ENCODE measurements around the gene LCN12. TPM values are rescaled to one million over a fixed set of nuclear protein-coding genes. Genes with fewer than 3 reads are reported as not detected.
A peak's percentile ranks its signal among the peaks of the same experiment; 100 is the strongest.

Gene LCN12
- total and polyA plus RNA-seq, 3 donors from 2014 or later = 11.5 to 27.8 (median 27.1) TPM

DNA sequence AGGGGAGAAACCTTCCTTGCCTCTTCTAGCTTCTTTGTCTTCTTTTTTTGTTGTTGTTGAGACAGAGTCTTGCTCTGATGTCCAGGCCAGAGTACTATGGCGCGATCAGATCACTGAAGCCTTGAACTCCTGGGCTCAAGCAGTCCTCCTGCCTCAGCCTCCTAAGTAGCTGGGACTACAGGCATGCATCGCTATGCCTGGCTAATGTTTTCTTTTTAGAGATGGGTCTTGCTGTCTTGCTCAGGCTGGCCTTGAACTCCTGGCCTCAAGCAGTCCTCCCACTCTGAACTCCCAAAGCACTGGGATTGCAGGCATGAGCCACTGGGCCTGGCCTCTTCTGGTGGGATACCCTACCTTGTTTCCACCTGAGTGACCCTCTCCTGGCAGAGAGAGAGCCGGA lies 36.8 kb downstream of the LCN12 start:
- intact Hi-C loops (cut with DNase I; ENCODE audit: low total_unique reads) = no loop called here
- 87 to 95% methylated on average over 4 of the region's 4 CpGs for WGBS, 2 donors
- no peak overlapping the region for H3K27ac ChIP-seq
- no peaks in the 10 kb centered on the region for H3K9me3 ChIP-seq
- no peak for DNase-seq
- H3K4me1 ChIP-seq = peaks cover 26% of the 10 kb centered on the region
- no peaks in the 10 kb centered on the region for H3K36me3 ChIP-seq (ENCODE audit: low read depth, missing control alignments)
- H3K4me3 ChIP-seq = no peak overlapping the region
- no peaks in the 10 kb centered on the region for H3K27me3 ChIP-seq
- TF ChIP-seq POLR2A (IDR thresholded peaks at IDR 0.05) (no peak), CTCF (IDR thresholded peaks at IDR 0.05) (no peak)

DNA sequence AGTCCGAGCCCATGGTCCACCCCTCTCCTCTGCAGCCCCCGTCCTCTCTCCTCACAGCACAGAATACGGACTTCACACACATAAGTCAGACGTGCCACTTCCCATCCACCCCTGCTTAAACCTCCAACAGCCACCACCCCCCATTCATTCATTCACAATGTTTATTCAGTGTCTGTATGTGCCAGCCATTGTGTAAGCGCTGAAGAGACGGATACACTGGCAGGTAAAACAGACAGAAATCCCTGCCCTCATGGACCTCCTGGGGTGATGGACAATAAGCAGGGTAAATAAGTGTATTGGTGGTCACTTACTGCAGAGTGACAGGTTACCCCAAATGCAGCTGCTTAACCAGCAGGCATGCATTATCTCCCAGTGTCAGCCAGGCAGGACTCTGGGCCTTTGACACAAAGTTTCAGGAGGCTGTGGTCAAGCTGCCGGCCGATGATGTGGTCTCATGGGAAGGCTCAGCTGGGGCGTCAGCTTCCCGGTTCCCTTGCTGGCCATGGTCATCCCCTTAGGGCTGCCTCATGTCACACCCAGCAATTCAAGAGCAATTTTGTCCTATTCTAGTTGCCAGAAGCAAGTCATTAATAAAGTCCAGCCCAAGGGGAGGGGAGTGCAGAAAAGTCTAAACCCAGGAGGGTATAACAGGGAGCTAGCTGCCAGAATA lies 38.3 kb downstream of the LCN12 start:
- no peaks in the 10 kb centered on the region for H3K27me3 ChIP-seq
- TF ChIP-seq CTCF (IDR thresholded peaks at IDR 0.05) (no peak), POLR2A (IDR thresholded peaks at IDR 0.05) (no peak)
- intact Hi-C loops (cut with DNase I; ENCODE audit: low total_unique reads) = no loop called here
- peak overlapping the region in 1 of 2 donors; percentile 19 for H3K27ac ChIP-seq
- WGBS, 2 donors = 93 to 97% methylated on average over 10 of the region's 10 CpGs
- H3K36me3 ChIP-seq (ENCODE audit: low read depth, missing control alignments) = no peaks in the 10 kb centered on the region
- no peak overlapping the region for H3K4me3 ChIP-seq
- no peaks in the 10 kb centered on the region for H3K9me3 ChIP-seq
- DNase-seq = no peak
- peaks cover 19% of the 10 kb centered on the region for H3K4me1 ChIP-seq

GRCh38 chr9:136991993-136992818 lies 40.1 kb downstream of the LCN12 start, which contains the start of gene PAXX:
PAXX (plus strand) TSS chr9:136992422; CDS start chr9:136992444, 22 bp downstream.
- no peaks in the 10 kb centered on the region for H3K9me3 ChIP-seq
- no peaks in the 10 kb centered on the region for H3K36me3 ChIP-seq (ENCODE audit: low read depth, missing control alignments)
- TF ChIP-seq CTCF (IDR thresholded peaks at IDR 0.05) (peak in 1 of 3 experiments; percentile 8), POLR2A (IDR thresholded peaks at IDR 0.05) (no peak)
- 1% methylated on average over 40 of the region's 92 CpGs; no CpG with 5 or more reads in 1 of the 2 donors for WGBS, 2 donors
- peak within 1 kb of the TSS; percentile 65 to 77 for H3K4me3 ChIP-seq
- DNase-seq = peak; percentile 94
- no peaks in the 10 kb centered on the region for H3K27me3 ChIP-seq
- intact Hi-C loops (cut with DNase I; ENCODE audit: low total_unique reads) = no loop called here
- H3K27ac ChIP-seq = peak within 1 kb of the TSS; percentile 70 to 82
- H3K4me1 ChIP-seq = peaks cover 21% of the 10 kb centered on the region

DNA sequence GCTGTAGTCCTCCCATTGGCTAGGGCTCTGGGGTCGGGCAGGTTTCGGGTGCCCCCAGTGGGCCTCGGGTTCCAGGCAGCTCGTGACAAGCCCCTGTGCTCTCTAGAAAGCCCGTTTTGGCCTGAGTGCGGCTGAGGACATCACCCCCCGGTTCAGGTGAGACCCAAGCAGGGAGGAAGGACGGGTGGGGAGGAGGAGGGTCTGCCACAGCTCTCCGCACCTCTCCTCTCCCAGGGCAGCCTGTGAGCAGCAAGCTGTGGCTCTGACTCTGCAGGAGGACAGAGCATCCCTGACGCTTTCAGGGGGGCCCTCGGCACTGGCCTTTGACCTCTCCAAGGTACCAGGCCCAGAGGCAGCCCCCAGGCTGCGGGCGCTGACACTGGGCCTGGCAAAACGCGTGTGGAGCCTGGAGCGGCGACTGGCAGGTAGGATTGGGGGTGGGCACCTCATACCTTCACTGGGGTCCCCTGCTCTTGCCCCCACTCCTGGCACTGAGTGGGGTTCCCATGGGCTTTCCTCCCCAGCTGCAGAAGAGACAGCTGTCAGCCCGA lies 40.8 kb downstream of the LCN12 start:
- Histone ChIP-seq H3K36me3 (ENCODE audit: low read depth, missing control alignments) (no peaks in the 10 kb centered on the region), H3K27me3 (no peaks in the 10 kb centered on the region), H3K9me3 (no peaks in the 10 kb centered on the region), H3K4me1 (peaks cover 21% of the 10 kb centered on the region), H3K4me3 (peak overlapping the region; percentile 65 to 77), H3K27ac (no peak overlapping the region)
- intact Hi-C loops (cut with DNase I; ENCODE audit: low total_unique reads) = no loop called here
- TF ChIP-seq CTCF (IDR thresholded peaks at IDR 0.05) (no peak), POLR2A (IDR thresholded peaks at IDR 0.05) (no peak)
- DNase-seq = no peak
- 35 to 56% methylated on average over 1 to 14 of the region's 18 CpGs for WGBS, 2 donors
